GM18499 (cell line): ENCODE results near the gene IRF2BP1.
"Not testable (repeated sequence)": the region's sequence is repeated elsewhere in the genome, so short reads cannot be mapped to it uniquely, and the experiment has no call there.

ENCODE experiments used
- ATAC-seq: cut with Tn5 transposase; IDR thresholded peaks from one replicate; pipeline ENCODE4 v1.9.1; 2021; ENCODE audit warnings: moderate number of reproducible peaks; ENCODE audit not compliant: insufficient read depth, unreplicated experiment

IRF2BP1 gene

DNA sequence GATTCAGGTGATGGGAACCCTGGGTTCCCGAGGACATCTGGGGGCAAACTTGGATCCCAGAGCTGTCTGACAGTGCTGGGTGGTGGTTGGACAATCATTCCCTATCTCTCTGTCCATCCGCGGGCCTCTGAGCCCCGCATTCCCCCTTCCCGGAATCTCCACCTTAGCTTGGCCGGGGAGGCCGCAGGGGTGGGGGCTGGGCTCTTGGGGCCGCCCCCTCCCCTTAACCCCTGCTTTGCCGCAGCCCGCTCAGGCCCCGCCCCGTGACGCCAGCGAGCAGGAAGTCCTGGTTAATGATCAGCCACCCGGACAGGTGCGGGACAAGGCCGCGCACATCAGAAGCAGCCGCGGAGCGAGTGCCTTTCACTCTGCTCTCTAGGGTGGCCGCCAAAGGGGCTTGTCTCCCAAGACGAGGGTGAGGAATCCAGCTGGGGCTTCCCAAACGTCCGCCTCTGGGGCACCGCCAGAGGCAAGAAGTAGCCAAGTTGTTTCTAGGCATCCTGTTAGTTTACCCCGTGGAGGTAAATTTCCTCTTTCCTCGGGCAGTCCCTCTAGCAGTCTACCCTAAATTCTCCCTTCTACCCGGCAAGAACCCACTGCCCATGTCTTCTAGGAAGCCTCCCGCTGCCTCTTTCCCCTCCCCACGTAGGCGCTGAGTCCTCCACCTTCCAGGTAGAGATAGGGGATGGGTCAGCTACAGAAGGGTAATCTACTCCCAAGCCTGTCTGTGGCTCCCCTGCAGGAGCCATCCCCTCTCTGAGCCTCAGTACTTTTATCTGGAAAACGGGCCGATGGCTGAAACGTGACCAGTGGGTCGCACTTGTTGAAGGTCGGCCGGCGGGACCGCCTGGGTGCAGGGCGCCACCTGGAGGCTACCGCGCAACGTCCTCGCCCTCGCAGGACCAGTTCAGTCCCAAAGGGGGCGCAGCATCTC, 3.0 kb downstream of the IRF2BP1 start:
- no peak for ATAC-seq

GRCh38 chr19:45881909-45882528, 3.9 kb downstream of the IRF2BP1 start:
- ATAC-seq = no peak

- no peak for ATAC-seq
These were observed 4.6 kb downstream of the IRF2BP1 start for GRCh38 chr19:45881082-45881908.

DNA sequence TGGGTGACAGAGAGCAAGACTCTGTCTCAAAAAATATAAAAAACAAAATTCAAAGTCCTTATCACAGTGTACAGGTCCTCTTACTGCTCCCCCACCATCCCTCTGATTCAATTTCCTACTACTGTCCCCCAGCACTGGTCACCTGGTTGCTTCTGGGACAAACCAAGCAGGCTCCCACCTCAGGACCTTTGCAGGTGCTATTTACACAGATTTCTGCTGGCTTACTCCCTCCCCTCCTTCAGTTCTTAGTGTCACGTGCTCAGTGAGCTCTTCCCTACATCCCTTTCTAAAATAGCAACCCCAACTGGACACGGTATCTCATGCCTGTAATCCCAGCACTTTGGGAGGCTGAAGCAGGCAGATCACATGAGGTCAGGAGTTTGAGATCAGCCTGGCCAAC, 6.0 kb downstream of the IRF2BP1 start:
- no peak for ATAC-seq

- ATAC-seq = no peak
These were observed 6.9 kb downstream of the IRF2BP1 start for GRCh38 chr19:45879055-45879454.

DNA sequence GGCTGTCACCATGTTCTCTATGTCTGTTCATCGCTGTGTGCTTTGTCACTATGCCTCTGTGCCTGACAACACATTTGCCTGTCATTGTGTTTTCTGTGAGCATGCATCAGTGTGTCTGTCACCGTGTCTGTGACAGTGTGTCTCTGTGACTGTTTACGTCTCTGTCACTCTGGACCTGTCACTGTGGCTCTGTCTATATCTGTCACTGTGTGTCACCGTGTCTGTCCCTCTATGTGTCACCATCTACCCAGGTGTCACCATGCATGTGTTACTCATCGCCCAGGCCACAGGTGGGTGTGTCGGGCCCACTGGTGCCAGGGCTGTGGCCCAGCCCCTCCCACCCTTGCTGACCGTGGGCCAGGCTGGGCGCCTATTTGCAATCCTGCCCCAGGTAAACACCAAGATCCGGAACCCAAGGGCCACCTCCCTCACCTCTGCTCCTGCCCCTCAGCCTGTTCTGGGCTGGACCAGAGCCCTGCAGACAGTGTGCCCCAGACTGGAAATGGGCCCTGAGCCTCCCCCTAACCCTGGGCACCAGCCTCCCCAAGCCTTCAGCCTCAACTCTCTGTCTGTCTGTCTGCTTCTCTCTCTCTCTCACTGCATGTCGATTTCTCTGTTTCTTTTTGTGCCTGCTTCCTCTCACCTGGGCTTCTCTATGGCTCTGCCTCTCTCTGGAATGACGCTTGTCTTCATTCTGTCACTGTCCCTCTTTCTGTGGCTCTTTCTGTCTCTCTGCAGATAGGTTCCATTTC, 7.7 kb downstream of the IRF2BP1 start:
- no peak for ATAC-seq

DNA sequence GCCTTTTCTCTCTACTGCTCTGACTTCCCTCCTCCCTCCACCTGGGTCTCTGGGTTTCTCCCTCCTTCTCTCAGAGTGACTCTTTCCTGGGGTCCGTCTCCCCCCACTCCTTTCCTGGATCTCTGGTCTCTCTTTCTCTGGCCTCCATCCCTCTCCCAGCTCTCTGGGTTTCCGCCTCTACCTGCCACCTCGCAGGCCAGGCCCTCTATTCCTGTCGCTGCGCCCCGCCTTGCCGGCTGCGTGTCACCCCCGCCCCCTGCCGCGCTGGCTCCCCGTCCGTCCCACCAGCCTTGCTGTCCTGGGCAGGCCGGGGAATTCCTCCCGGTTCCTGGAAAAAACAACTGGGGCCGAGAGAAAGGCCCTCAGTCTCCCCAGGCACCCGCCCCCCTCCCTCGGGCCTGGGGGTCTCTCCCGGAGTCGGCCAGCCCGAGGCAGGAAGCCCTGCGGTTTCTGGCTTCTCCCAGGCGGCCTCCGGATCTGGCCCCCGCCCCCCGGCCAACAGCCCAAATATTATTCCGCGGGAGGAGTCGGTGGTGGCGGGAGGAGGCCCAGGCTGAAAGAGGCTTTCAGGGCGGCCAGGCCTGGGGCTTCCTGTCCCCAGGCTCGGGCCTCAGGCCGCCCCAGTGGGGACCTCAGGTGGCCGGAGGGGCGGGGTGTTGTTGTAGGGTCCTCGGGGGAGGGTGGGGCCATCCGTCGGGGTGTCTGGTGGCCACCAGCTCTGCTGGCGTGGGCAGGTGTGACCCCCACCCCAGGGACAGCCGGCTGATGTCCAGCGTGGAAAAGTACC, 9.3 kb downstream of the IRF2BP1 start:
- no peak for ATAC-seq

- ATAC-seq = no peak
These were observed 9.9 kb downstream of the IRF2BP1 start for GRCh38 chr19:45876161-45876410.

DNA sequence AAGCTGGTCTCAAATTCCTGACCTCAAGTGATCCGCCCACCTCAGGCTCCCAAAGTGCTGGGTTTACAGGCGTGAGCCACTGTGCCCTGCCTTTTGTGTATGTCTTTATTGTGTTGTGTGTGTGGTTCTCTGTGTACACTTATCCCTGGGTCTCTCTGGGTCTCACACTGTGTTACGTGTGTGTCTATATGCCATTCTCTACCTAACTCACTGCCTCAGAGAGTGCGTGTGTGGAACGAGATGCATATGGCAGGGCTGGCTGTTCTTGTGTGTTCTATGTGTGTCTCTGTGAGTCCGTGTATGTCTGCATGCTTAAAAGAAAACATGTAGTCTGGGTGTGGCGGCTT, 11.3 kb downstream of the IRF2BP1 start:
- ATAC-seq = no peak

DNA sequence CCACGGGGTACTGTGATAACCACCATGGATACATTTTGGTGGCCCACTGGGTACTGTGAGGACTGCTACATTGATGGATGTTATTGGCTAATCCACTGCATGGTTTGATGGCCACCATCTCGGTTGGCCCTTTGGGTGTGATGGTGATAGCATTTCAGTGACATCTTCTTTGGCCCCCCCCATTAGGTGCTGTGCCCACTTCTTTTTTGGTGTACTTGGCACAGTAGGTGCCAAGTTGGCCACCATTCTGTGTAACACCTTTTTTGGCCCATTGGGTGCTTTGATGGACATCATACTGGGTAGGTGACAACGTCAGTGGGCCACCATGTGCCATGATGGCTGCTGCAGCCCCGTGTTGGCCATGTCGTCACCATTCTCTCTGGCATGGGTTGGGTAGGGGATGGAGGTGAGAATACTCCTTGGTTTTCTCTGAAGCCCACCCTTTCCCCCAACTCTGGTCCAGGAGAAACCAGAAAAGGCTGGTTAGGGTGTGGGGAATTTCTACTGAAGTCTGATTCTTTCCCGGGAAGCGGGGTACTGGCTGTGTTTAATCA, 12.6 kb downstream of the IRF2BP1 start:
- ATAC-seq = no peak

DNA sequence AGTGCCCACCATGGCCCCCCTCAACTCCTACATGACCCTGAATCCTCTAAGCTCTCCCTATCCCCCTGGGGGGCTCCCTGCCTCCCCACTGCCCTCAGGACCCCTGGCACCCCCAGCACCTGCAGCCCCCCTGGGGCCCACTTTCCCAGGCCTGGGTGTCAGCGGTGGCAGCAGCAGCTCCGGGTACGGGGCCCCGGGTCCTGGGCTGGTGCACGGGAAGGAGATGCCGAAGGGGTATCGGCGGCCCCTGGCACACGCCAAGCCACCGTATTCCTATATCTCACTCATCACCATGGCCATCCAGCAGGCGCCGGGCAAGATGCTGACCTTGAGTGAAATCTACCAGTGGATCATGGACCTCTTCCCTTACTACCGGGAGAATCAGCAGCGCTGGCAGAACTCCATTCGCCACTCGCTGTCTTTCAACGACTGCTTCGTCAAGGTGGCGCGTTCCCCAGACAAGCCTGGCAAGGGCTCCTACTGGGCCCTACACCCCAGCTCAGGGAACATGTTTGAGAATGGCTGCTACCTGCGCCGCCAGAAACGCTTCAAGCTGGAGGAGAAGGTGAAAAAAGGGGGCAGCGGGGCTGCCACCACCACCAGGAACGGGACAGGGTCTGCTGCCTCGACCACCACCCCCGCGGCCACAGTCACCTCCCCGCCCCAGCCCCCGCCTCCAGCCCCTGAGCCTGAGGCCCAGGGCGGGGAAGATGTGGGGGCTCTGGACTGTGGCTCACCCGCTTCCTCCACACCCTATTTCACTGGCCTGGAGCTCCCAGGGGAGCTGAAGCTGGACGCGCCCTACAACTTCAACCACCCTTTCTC, 13.6 kb downstream of the IRF2BP1 start:
- ATAC-seq = no peak

- ATAC-seq = no peak
These were observed 15.1 kb downstream of the IRF2BP1 start for GRCh38 chr19:45870798-45871197.

DNA sequence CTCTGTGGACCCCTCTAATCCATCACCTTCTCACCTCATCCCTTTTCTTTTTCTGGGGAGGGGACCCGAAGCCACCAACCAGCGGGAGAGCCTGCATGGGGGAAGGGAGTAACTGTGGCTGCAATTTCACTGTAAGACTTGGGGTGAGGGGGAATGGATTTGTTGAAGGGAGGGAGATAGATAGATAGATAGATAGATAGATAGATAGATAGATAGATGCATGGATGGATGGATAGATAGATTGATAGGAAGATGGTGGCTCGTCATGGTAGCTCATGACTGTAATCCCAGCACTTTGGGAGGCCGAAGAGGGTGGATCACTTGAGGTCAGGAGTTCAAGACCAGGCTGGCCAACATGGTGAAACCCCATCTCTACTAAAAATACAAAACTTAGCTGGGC, 18.7 kb downstream of the IRF2BP1 start:
- not testable (repeated sequence) for ATAC-seq

- no peak for ATAC-seq
These were observed 19.4 kb downstream of the IRF2BP1 start for GRCh38 chr19:45866400-45867176.

- ATAC-seq = no peak
These were observed 20.5 kb downstream of the IRF2BP1 start for GRCh38 chr19:45865269-45865948.

- ATAC-seq = no peak
These were observed 21.3 kb downstream of the IRF2BP1 start for GRCh38 chr19:45864629-45865082.
